Sigmoid colon (tissue), 7 donors: ENCODE results near the gene MS4A1. TPM values are rescaled to one million over a fixed set of nuclear protein-coding genes. Genes with fewer than 3 reads are reported as not detected.
"Not testable (repeated sequence)": the region's sequence is repeated elsewhere in the genome, so short reads cannot be mapped to it uniquely, and the experiment has no call there.

ENCODE experiments used
- DNase-seq: peaks from one replicate; pipeline ENCODE4 v3.0.0-alpha.2; 2019
- H3K27ac ChIP-seq, 4 donors: fragments of 200-600 bp; sonication (generic); one replicate each; pipeline ENCODE4 v1.5.1; 2016 to 2019; ENCODE audit warnings: mild to moderate bottlenecking in 1 of 4
- H3K27me3 ChIP-seq, 3 donors: fragments of 200-600 bp; sonication (generic); one replicate each; pipeline ENCODE4 v1.5.1; 2019; ENCODE audit warnings: mild to moderate bottlenecking in 1 of 3
- H3K36me3 ChIP-seq, 4 donors: fragments of 200-600 bp; sonication (generic); one replicate each; pipeline ENCODE4 v1.5.1; 2016 to 2019
- H3K4me1 ChIP-seq, 4 donors: fragments of 200-600 bp; sonication (generic); one replicate each; pipeline ENCODE4 v1.5.1; 2017 to 2019
- H3K4me3 ChIP-seq, 4 donors: fragments of 200-600 bp; sonication (generic); one replicate each; pipeline ENCODE4 v1.5.1; 2017 to 2019; ENCODE audit warnings: mild to moderate bottlenecking in 2 of 4, moderate library complexity in 1 of 4
- H3K9me3 ChIP-seq, 4 donors: fragments of 200-600 bp in 3 of 4; sonication (generic) in 3 of 4; one replicate each; pipeline versions ENCODE4 v1.5.1 to v1.6.1; 2013 to 2019
- CTCF ChIP-seq, 4 experiments: fragments of 450-650 bp in 3 of 4; fragments of 200-600 bp in 1 of 4; IDR thresholded peaks; one replicate each; pipeline ENCODE4 v1.5.1; 2016 to 2019; ENCODE audit warnings: antibody characterized with exemption in 4 of 4, mild to moderate bottlenecking in 3 of 4, moderate library complexity in 2 of 4
- EP300 ChIP-seq, 4 donors: sonication (generic); formaldehyde crosslinking; IDR thresholded peaks; one replicate each; pipeline ENCODE4 v1.6.1; 2017; ENCODE audit warnings: antibody characterized with exemption in 4 of 4
- POLR2A ChIP-seq, 2 donors: fragments of 450-650 bp; IDR thresholded peaks; one replicate each; pipeline ENCODE4 v1.6.1; 2016; ENCODE audit warnings: antibody characterized with exemption in 2 of 2, mild to moderate bottlenecking in 2 of 2, moderate library complexity in 2 of 2
- POLR2AphosphoS5 ChIP-seq, 4 donors: sonication (generic); formaldehyde crosslinking; IDR thresholded peaks; one replicate each; pipeline ENCODE4 v1.6.1; 2017; ENCODE audit warnings: antibody characterized with exemption in 4 of 4
- WGBS, 2 donors: extraction: QIAGEN DNeasy Blood & Tissue Kit; methylation state at CpG; one replicate each; pipeline ENCODE4 v1.1.7; 2013; 5-methylcytosine and 5-hydroxymethylcytosine counted together
- intact Hi-C: fragments of 100-400 bp; cut with DNase I; formaldehyde crosslinking; loops from one replicate; pipeline ENCODE4 v1.15.1; 2023
- polyA plus RNA-seq, 3 donors: library from polyadenylated mRNA; stranded (reverse); fragments of 200-250 nt; gene quantifications; one replicate each; pipeline ENCODE4 v1.2.3, GENCODE V29; 2013
- total RNA-seq, 4 donors: library from RNA; depleted of rRNA; stranded (reverse); fragments of >200 nt; gene quantifications; one replicate each; pipeline ENCODE4 v1.1.0, GENCODE V29; 2016
- donor health status: healthy with polysubstance abuse.
- donor health status: Bipolar disorder and iron deficiency.
- donor health status: healthy.

MS4A1 gene
- total and polyA plus RNA-seq, 7 donors: 0.69 to 109 (median 1.8) TPM; not detected in 4

GRCh38 chr11:60498399-60498798 lies 42.8 kb downstream of the MS4A1 start:
- Histone ChIP-seq H3K9me3 (no peaks in the 10 kb centered on the region), H3K27me3 (no peaks in the 10 kb centered on the region), H3K27ac (no peak overlapping the region), H3K4me3 (no peak overlapping the region), H3K36me3 (no peaks in the 10 kb centered on the region), H3K4me1 (no peaks in the 10 kb centered on the region)
- TF ChIP-seq POLR2A (IDR thresholded peaks at IDR 0.05) (no peak), POLR2AphosphoS5 (IDR thresholded peaks at IDR 0.05) (no peak)
- intact Hi-C loops: no loop called here
- no peak for DNase-seq
- WGBS, 2 donors: 16 to 43% methylated on average over 2 of the region's 2 CpGs

- no peak overlapping the region for H3K27ac ChIP-seq
- TF ChIP-seq POLR2AphosphoS5 (IDR thresholded peaks at IDR 0.05) (no peak), CTCF (IDR thresholded peaks at IDR 0.05) (no peak), POLR2A (IDR thresholded peaks at IDR 0.05) (no peak), EP300 (IDR thresholded peaks at IDR 0.05) (no peak)
- intact Hi-C loops: no loop called here
- no peaks in the 10 kb centered on the region for H3K4me1 ChIP-seq
- H3K27me3 ChIP-seq: no peaks in the 10 kb centered on the region
- no peaks in the 10 kb centered on the region for H3K9me3 ChIP-seq
- no peak for DNase-seq
- H3K4me3 ChIP-seq: no peak overlapping the region
- 9 to 36% methylated on average over 4 of the region's 4 CpGs for WGBS, 2 donors
- no peaks in the 10 kb centered on the region for H3K36me3 ChIP-seq
Measured at GRCh38 chr11:60498853-60499252, 43.2 kb downstream of the MS4A1 start.

- H3K4me1 ChIP-seq: no peaks in the 10 kb centered on the region
- 30 to 62% methylated on average over 3 of the region's 3 CpGs for WGBS, 2 donors
- intact Hi-C loops: no loop called here
- H3K27ac ChIP-seq: no peak overlapping the region
- H3K9me3 ChIP-seq: no peaks in the 10 kb centered on the region
- H3K36me3 ChIP-seq: no peaks in the 10 kb centered on the region
- H3K4me3 ChIP-seq: no peak overlapping the region
- DNase-seq: no peak
- TF ChIP-seq CTCF (IDR thresholded peaks at IDR 0.05) (no peak), POLR2A (IDR thresholded peaks at IDR 0.05) (no peak), EP300 (IDR thresholded peaks at IDR 0.05) (no peak), POLR2AphosphoS5 (IDR thresholded peaks at IDR 0.05) (no peak)
- H3K27me3 ChIP-seq: no peaks in the 10 kb centered on the region
Measured at GRCh38 chr11:60500276-60500910, 44.7 kb downstream of the MS4A1 start.

GRCh38 chr11:60502221-60502775 lies 46.7 kb downstream of the MS4A1 start:
- intact Hi-C loops: no loop called here
- Histone ChIP-seq H3K27ac (no peak overlapping the region), H3K27me3 (no peaks in the 10 kb centered on the region), H3K4me3 (no peak overlapping the region), H3K9me3 (no peaks in the 10 kb centered on the region), H3K36me3 (no peaks in the 10 kb centered on the region), H3K4me1 (no peaks in the 10 kb centered on the region)
- 18 to 50% methylated on average over 3 of the region's 3 CpGs for WGBS, 2 donors
- no peak for DNase-seq
- TF ChIP-seq POLR2AphosphoS5 (IDR thresholded peaks at IDR 0.05) (no peak), CTCF (IDR thresholded peaks at IDR 0.05) (no peak), EP300 (IDR thresholded peaks at IDR 0.05) (no peak), POLR2A (IDR thresholded peaks at IDR 0.05) (no peak)

GRCh38 chr11:60504219-60504905 lies 48.7 kb downstream of the MS4A1 start:
- WGBS, 2 donors: 51 to 75% methylated on average over 3 of the region's 3 CpGs
- H3K4me1 ChIP-seq: no peaks in the 10 kb centered on the region
- no peaks in the 10 kb centered on the region for H3K9me3 ChIP-seq
- no peaks in the 10 kb centered on the region for H3K27me3 ChIP-seq
- H3K4me3 ChIP-seq: no peak overlapping the region
- no peak for DNase-seq
- no peak overlapping the region for H3K27ac ChIP-seq
- TF ChIP-seq POLR2A (IDR thresholded peaks at IDR 0.05) (no peak), POLR2AphosphoS5 (IDR thresholded peaks at IDR 0.05) (no peak), CTCF (IDR thresholded peaks at IDR 0.05) (no peak), EP300 (IDR thresholded peaks at IDR 0.05) (no peak)
- H3K36me3 ChIP-seq: no peaks in the 10 kb centered on the region
- intact Hi-C loops: no loop called here

GRCh38 chr11:60509609-60510008 lies 54.0 kb downstream of the MS4A1 start:
- DNase-seq, H3K9me3 ChIP-seq: not testable (repeated sequence)
- WGBS, 2 donors: 82 to 83% methylated on average over 15 of the region's 15 CpGs

GRCh38 chr11:60510209-60510608 lies 54.6 kb downstream of the MS4A1 start:
- WGBS, 2 donors: 95 to 97% methylated on average over 28 of the region's 28 CpGs
- intact Hi-C loops: not testable (repeated sequence)

More at GRCh38 chr11:60509609-60510008, 54.0 kb downstream of the MS4A1 start:
- H3K4me3 ChIP-seq, H3K27ac ChIP-seq, H3K36me3 ChIP-seq, H3K4me1 ChIP-seq, intact Hi-C loops, H3K27me3 ChIP-seq: not testable (repeated sequence)

More at GRCh38 chr11:60510209-60510608, 54.6 kb downstream of the MS4A1 start:
- DNase-seq, H3K27me3 ChIP-seq, H3K36me3 ChIP-seq, H3K4me1 ChIP-seq, H3K4me3 ChIP-seq, H3K27ac ChIP-seq, H3K9me3 ChIP-seq: not testable (repeated sequence)
